ENCODE results near the gene CRLF1. TPM values are rescaled to one million over a fixed set of nuclear protein-coding genes. Genes with fewer than 3 reads are reported as not detected.

Gene CRLF1
- total and polyA plus RNA-seq, 2 of the 8 experiments (the other 6 are each of a cell fraction or from before 2014, with no cell fraction given): 7.2 to 10.3 TPM

- H3K9ac ChIP-seq (replicated peaks in 1 of 4; ENCODE audit: extremely low read depth in 1 of 4, low read depth in 3 of 4, low read length in 3 of 4): no peak overlapping the region; a peak in 1 of 7 replicates
- ChIA-PET POLR2A (ENCODE audit: partially characterized antibody) (interaction anchor here (0.6 to 2.9 kb wide), 7 partner anchors 9 to 35 kb away, joined by 3 to 21 read pairs (median 6); partner anchors contain the start of gene REX1BD), CTCF (ENCODE audit: partially characterized antibody) (interaction anchor here (0.9 to 1.6 kb wide), 4 partner anchors 9 to 142 kb away, joined by 4 to 5 read pairs (median 5); no protein-coding TSS in a partner anchor)
- H3K9me3 ChIP-seq (ENCODE audit: insufficient read depth in 2 of 2, low read depth in 1 of 2, low read length in 1 of 2): no peaks in the 10 kb centered on the region
- H2BK5ac ChIP-seq (ENCODE audit: low read depth, low read length): peak overlapping the region; percentile 27; the same call in 1 of the 2 replicates
- no peaks in the 10 kb centered on the region for H3K79me2 ChIP-seq (ENCODE audit: control insufficient read depth in 1 of 2, insufficient read depth in 2 of 2, low read length in 2 of 2)
- no peak overlapping the region for H3K4ac ChIP-seq (replicated peaks; ENCODE audit: insufficient read length, low read depth, low read length)
- H3K4me1 ChIP-seq (replicated peaks in 1 of 4; ENCODE audit: control insufficient read depth in 3 of 4, insufficient read depth in 4 of 4, low read length in 3 of 4): peaks cover 28 to 50% (median 35%) of the 10 kb centered on the region in 4 experiments
- no peak overlapping the region for H3K23ac ChIP-seq (ENCODE audit: insufficient read length)
- H3K79me1 ChIP-seq (ENCODE audit: low read depth, low read length): no peaks in the 10 kb centered on the region
- DNase-seq (ENCODE audit: low read depth in 1 of 2, low spot score in 2 of 2): peak in 1 of 2 experiments; percentile 63
- peak overlapping the region; percentile 97; the same call in 1 of the 2 replicates for H2BK12ac ChIP-seq (ENCODE audit: low read depth, low read length)
- FAIRE-seq: no peak
- no peak overlapping the region for H3K56ac ChIP-seq (replicated peaks; ENCODE audit: insufficient read length, low read depth, low read length)
- peaks cover 22% of the 10 kb centered on the region for H3K23me2 ChIP-seq (ENCODE audit: low read depth, low read length)
- peak overlapping the region; percentile 39 to 75 (median 49) for H3K4me3 ChIP-seq (ENCODE audit: extremely low read depth in 1 of 4, insufficient read depth in 2 of 4, low read depth in 3 of 4, low read length in 4 of 4)
- H3K14ac ChIP-seq (ENCODE audit: insufficient read length): no peak overlapping the region
- H4K20me1 ChIP-seq (replicated peaks in 1 of 2; ENCODE audit: control insufficient read depth in 1 of 2, insufficient read depth in 2 of 2, low read length in 2 of 2): peaks cover 0 to 15% of the 10 kb centered on the region in 2 experiments
- peak overlapping the region; percentile 65; the same call in 1 of the 2 replicates for H2BK15ac ChIP-seq (ENCODE audit: low read length)
- peaks cover 62 to 81% (median 77%) of the 10 kb centered on the region in 4 experiments for H3K27me3 ChIP-seq (replicated peaks in 1 of 4; ENCODE audit: control insufficient read depth in 3 of 4, extremely low read depth in 1 of 4, insufficient read depth in 3 of 4, low read length in 3 of 4)
- H3K36me3 ChIP-seq (ENCODE audit: control insufficient read depth in 2 of 4, insufficient read depth in 4 of 4, low read length in 3 of 4): peaks cover 0 to 7% (median 0%) of the 10 kb centered on the region in 4 experiments; a peak in 1 of 8 replicates
- H4K5ac ChIP-seq (ENCODE audit: insufficient read length, low read depth, low read length): no peak overlapping the region
- TF ChIP-seq CTBP2 (IDR thresholded peaks at IDR 0.05; ENCODE audit: borderline replicate concordance, insufficient read depth, insufficient read length, low read length) (peak; percentile 14), MAX (IDR thresholded peaks at IDR 0.05) (no peak; the same call in 1 of the 2 replicates), SUZ12 (IDR thresholded peaks at IDR 0.05; ENCODE audit: low read length) (peak; percentile 76; the same call in 1 of the 2 replicates)
- no peak overlapping the region for H3K27ac ChIP-seq (ENCODE audit: low read depth, low read length)
- H2AFZ ChIP-seq (ENCODE audit: low read length): peak overlapping the region; percentile 63; the same call in 1 of the 2 replicates
- no peak overlapping the region; the same call in 1 of the 2 replicates for H2AK5ac ChIP-seq (ENCODE audit: low read depth, low read length)
- H4K8ac ChIP-seq (ENCODE audit: extremely low read depth, insufficient read depth, low read length): peak overlapping the region; percentile 45; the same call in 1 of the 2 replicates
- no peak overlapping the region for H2BK20ac ChIP-seq (ENCODE audit: low read length)
- peak overlapping the region; percentile 95 to 96 for H3K4me2 ChIP-seq (ENCODE audit: insufficient read depth in 1 of 2, low read depth in 2 of 2, low read length in 2 of 2)
- no peak overlapping the region for H2BK120ac ChIP-seq (replicated peaks; ENCODE audit: low read depth, low read length)
- H4K91ac ChIP-seq (replicated peaks; ENCODE audit: insufficient read length, low read length): peak overlapping the region; percentile 52
- 4% methylated on average over 25 of the region's 30 CpGs; no CpG with 5 or more reads in 1 of the 2 experiments for WGBS, 2 experiments (ENCODE audit: extremely low coverage in 1 of 2, insufficient coverage in 1 of 2, insufficient read length in 1 of 2, insufficient replicate concordance in 2 of 2, low coverage in 1 of 2, low lambda C conversion rate in 2 of 2, missing lambda C conversion rate in 1 of 2)
- peak overlapping the region; percentile 51 for H3K18ac ChIP-seq (ENCODE audit: extremely low read depth, low read length)
Measured at GRCh38 chr19:18612051-18612771, 5.6 kb upstream of the CRLF1 start.

Measured in H1 (cell line).